ENCODE measurements around the gene MARK2.

Gene MARK2

DNA sequence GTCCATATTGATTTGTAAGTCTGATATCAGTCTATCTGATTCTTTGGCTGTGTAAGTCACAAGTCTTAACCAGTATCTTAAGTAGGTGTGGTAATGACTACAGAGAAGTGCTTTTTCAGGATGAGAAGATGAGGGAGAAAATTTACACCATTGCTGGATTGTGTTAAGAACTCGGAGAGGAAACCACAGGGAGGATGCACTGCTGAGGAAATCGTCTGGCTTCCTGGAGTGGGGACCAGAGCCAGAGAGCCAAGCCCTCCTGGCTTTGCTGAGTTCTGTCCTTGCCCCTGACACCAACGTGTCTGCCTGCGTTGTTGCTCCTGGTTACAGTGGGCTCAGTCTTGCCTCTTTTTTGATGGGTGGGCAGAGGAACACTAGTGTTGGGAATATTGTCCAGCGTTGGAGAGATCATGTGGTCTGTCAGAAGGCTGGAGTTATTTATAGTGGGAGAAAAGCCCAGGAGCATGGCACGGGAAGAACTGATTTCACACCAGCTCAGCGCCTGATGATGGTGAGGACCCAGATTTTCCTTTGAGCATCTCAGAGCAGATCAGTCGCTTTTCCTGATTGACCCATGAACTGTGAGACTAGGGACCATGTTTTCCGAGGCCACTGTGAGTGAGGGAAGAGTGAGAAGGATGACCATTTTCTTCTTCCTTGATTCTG is 29.6 kb downstream of the MARK2 start:
- H3K4me1 ChIP-seq (ENCODE audit: insufficient read depth, insufficient read length) = peaks cover 11% of the 10 kb centered on the region
- TF ChIP-seq ZNF274 (IDR thresholded peaks at IDR 0.05; ENCODE audit: low read depth, low read length) (no peak), YY1 (IDR thresholded peaks at IDR 0.05; ENCODE audit: insufficient read depth, insufficient read length) (no peak), SUZ12 (IDR thresholded peaks at IDR 0.05; ENCODE audit: extremely low read depth, insufficient read depth, insufficient read length) (no peak)

GRCh38 chr11:63869171-63869591 is 30.3 kb downstream of the MARK2 start:
- no peak overlapping the region for H3K4me3 ChIP-seq (ENCODE audit: insufficient read length, low read depth)
- no peak overlapping the region for H3K9ac ChIP-seq (ENCODE audit: insufficient read length, low read depth)
- H3K4me1 ChIP-seq (ENCODE audit: insufficient read depth, insufficient read length) = peaks cover 11% of the 10 kb centered on the region
- TF ChIP-seq YY1 (IDR thresholded peaks at IDR 0.05; ENCODE audit: insufficient read depth, insufficient read length) (no peak), SUZ12 (IDR thresholded peaks at IDR 0.05; ENCODE audit: extremely low read depth, insufficient read depth, insufficient read length) (no peak), ZNF274 (IDR thresholded peaks at IDR 0.05; ENCODE audit: low read depth, low read length) (no peak)
- H3K36me3 ChIP-seq (ENCODE audit: insufficient read depth, insufficient read length, low read length) = peaks cover 16% of the 10 kb centered on the region
- no peak for DNase-seq (ENCODE audit: low read depth, low spot score)
- no peaks in the 10 kb centered on the region for H3K27me3 ChIP-seq (ENCODE audit: insufficient read depth, insufficient read length)
- no peaks in the 10 kb centered on the region for H3K9me3 ChIP-seq (ENCODE audit: insufficient read depth, low read length)

More for the DNA sequence above, 29.6 kb downstream of the MARK2 start:
- no peak overlapping the region for H3K9ac ChIP-seq (ENCODE audit: insufficient read length, low read depth)
- H3K36me3 ChIP-seq (ENCODE audit: insufficient read depth, insufficient read length, low read length) = peaks cover 16% of the 10 kb centered on the region
- H3K27me3 ChIP-seq (ENCODE audit: insufficient read depth, insufficient read length) = no peaks in the 10 kb centered on the region
- DNase-seq (ENCODE audit: low read depth, low spot score) = no peak
- H3K4me3 ChIP-seq (ENCODE audit: insufficient read length, low read depth) = no peak overlapping the region
- H3K9me3 ChIP-seq (ENCODE audit: insufficient read depth, low read length) = no peaks in the 10 kb centered on the region

DNA sequence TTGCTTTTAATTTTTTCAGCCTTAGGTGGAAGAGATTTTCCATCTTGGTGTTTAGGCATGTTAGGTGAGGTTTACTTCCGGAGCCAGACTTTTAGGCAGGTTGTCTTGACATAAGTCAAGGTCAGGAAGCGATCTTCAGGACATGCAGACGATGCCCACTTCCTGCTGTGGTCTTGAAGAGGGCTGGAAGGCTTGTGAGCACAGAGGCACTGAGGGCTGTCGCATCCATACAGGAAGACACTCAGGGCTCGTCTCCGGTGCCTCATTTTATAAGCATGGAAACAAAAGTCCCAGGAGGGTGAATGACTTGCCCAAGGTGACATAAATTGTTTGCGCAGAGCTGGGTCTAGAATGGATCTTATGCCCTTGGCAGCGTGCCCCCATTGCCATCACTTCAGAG is 30.8 kb downstream of the MARK2 start:
- H3K9ac ChIP-seq (ENCODE audit: insufficient read length, low read depth) = no peak overlapping the region
- no peak for TF ChIP-seq SUZ12 (IDR thresholded peaks at IDR 0.05; ENCODE audit: extremely low read depth, insufficient read depth, insufficient read length)
- no peak for TF ChIP-seq YY1 (IDR thresholded peaks at IDR 0.05; ENCODE audit: insufficient read depth, insufficient read length)
- TF ChIP-seq ZNF274 (IDR thresholded peaks at IDR 0.05; ENCODE audit: low read depth, low read length) = no peak

DNA sequence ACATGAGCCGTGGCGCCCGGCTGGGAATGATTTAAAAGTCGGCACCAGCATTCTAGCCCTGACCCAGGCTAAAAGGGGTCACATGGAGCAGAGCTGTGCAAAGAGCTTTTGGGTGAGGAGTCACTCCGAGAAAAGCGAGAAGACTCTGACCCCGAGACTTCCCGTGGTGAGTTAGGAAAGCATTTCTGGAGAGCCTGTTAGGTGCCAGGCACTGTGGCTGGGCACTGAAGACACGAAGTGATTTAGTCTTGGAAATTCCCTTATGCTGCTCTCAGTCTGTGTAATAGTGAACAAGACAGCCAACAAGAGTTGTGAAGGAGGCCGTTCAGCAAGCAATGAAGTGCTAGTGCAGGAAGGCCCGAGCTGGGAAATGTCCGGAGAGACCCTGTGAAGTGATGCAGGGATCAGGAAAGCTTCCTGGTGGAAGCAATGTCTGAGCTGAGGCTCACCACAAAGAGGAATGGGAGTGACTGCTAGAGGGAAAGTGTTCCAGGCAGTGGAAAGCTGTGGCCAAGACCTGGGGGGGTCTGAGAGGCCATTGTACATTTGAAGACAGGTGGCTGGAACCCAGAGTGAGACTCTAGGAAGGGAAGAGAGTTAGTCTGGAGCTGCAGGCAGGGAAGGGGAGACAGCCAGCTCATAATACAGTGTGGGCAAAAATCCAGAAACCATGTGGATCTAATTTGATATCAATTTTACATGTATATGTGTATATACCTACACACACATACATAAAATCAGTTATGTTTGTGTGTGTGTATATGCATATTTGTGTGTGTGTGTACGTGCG is 31.6 kb downstream of the MARK2 start:
- Histone ChIP-seq H3K4me3 (ENCODE audit: insufficient read length, low read depth) (no peak overlapping the region), H3K9ac (ENCODE audit: insufficient read length, low read depth) (no peak overlapping the region), H3K36me3 (ENCODE audit: insufficient read depth, insufficient read length, low read length) (peaks cover 24% of the 10 kb centered on the region), H3K27me3 (ENCODE audit: insufficient read depth, insufficient read length) (no peaks in the 10 kb centered on the region), H3K4me1 (ENCODE audit: insufficient read depth, insufficient read length) (peaks cover 11% of the 10 kb centered on the region), H3K9me3 (ENCODE audit: insufficient read depth, low read length) (no peaks in the 10 kb centered on the region)
- no peak for DNase-seq (ENCODE audit: low read depth, low spot score)
- TF ChIP-seq YY1 (IDR thresholded peaks at IDR 0.05; ENCODE audit: insufficient read depth, insufficient read length) (no peak), ZNF274 (IDR thresholded peaks at IDR 0.05; ENCODE audit: low read depth, low read length) (no peak), SUZ12 (IDR thresholded peaks at IDR 0.05; ENCODE audit: extremely low read depth, insufficient read depth, insufficient read length) (no peak)

More for the DNA sequence above, 30.8 kb downstream of the MARK2 start:
- Histone ChIP-seq H3K9me3 (ENCODE audit: insufficient read depth, low read length) (no peaks in the 10 kb centered on the region), H3K4me1 (ENCODE audit: insufficient read depth, insufficient read length) (peaks cover 11% of the 10 kb centered on the region), H3K36me3 (ENCODE audit: insufficient read depth, insufficient read length, low read length) (peaks cover 18% of the 10 kb centered on the region), H3K27me3 (ENCODE audit: insufficient read depth, insufficient read length) (no peaks in the 10 kb centered on the region), H3K4me3 (ENCODE audit: insufficient read length, low read depth) (no peak overlapping the region)
- DNase-seq (ENCODE audit: low read depth, low spot score) = no peak

GRCh38 chr11:63871962-63872799 is 33.3 kb downstream of the MARK2 start:
- no peak for TF ChIP-seq YY1 (IDR thresholded peaks at IDR 0.05; ENCODE audit: insufficient read depth, insufficient read length)
- no peak for TF ChIP-seq ZNF274 (IDR thresholded peaks at IDR 0.05; ENCODE audit: low read depth, low read length)
- TF ChIP-seq SUZ12 (IDR thresholded peaks at IDR 0.05; ENCODE audit: extremely low read depth, insufficient read depth, insufficient read length) = no peak
- H3K4me3 ChIP-seq (ENCODE audit: insufficient read length, low read depth) = no peak overlapping the region
- peaks cover 8% of the 10 kb centered on the region for H3K4me1 ChIP-seq (ENCODE audit: insufficient read depth, insufficient read length)
- H3K9me3 ChIP-seq (ENCODE audit: insufficient read depth, low read length) = no peaks in the 10 kb centered on the region
- no peaks in the 10 kb centered on the region for H3K27me3 ChIP-seq (ENCODE audit: insufficient read depth, insufficient read length)
- H3K9ac ChIP-seq (ENCODE audit: insufficient read length, low read depth) = no peak overlapping the region
- H3K36me3 ChIP-seq (ENCODE audit: insufficient read depth, insufficient read length, low read length) = peaks cover 28% of the 10 kb centered on the region
- DNase-seq (ENCODE audit: low read depth, low spot score) = no peak

DNA sequence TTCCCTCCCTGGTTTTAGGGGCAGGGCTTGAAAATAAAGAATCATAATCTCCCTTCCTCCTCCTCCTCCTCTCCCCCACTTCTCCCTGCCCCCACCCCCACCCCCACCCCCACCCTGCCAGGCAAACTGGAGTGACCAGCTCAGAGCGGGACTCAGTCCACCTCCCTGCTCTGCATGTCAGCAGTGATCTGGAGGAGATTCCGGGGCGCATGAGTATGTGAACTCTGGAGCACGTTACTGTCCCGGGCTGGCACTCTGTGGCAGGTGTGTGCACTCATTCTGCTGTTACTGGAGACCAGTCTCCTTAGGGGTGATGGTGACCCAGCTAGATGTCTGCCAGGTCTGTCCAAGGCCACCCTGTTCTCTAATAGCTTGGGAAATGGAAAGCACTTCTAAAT is 33.9 kb downstream of the MARK2 start:
- no peak for DNase-seq (ENCODE audit: low read depth, low spot score)
- peaks cover 28% of the 10 kb centered on the region for H3K36me3 ChIP-seq (ENCODE audit: insufficient read depth, insufficient read length, low read length)
- H3K9ac ChIP-seq (ENCODE audit: insufficient read length, low read depth) = no peak overlapping the region
- no peak for TF ChIP-seq SUZ12 (IDR thresholded peaks at IDR 0.05; ENCODE audit: extremely low read depth, insufficient read depth, insufficient read length)
- no peak for TF ChIP-seq YY1 (IDR thresholded peaks at IDR 0.05; ENCODE audit: insufficient read depth, insufficient read length)
- TF ChIP-seq ZNF274 (IDR thresholded peaks at IDR 0.05; ENCODE audit: low read depth, low read length) = no peak
- peaks cover 11% of the 10 kb centered on the region for H3K4me1 ChIP-seq (ENCODE audit: insufficient read depth, insufficient read length)
- H3K27me3 ChIP-seq (ENCODE audit: insufficient read depth, insufficient read length) = no peaks in the 10 kb centered on the region
- no peak overlapping the region for H3K4me3 ChIP-seq (ENCODE audit: insufficient read length, low read depth)
- H3K9me3 ChIP-seq (ENCODE audit: insufficient read depth, low read length) = no peaks in the 10 kb centered on the region

All from NT2/D1 (cell line).